C4-2B (cell line): ENCODE results near the gene EMCN.

Experiments
- ZFX ChIP-seq: fragments of 450-650 bp; IDR thresholded peaks from 2 replicates; pipeline ENCODE4 v1.6.1; 2017
- TF ChIP-seq, protein P1 (sequence below): fragments of 450-650 bp; conservative IDR thresholded peaks from 2 replicates; pipeline ENCODE4 v1.5.1; 2017; ENCODE audit warnings: mild to moderate bottlenecking

DNA sequence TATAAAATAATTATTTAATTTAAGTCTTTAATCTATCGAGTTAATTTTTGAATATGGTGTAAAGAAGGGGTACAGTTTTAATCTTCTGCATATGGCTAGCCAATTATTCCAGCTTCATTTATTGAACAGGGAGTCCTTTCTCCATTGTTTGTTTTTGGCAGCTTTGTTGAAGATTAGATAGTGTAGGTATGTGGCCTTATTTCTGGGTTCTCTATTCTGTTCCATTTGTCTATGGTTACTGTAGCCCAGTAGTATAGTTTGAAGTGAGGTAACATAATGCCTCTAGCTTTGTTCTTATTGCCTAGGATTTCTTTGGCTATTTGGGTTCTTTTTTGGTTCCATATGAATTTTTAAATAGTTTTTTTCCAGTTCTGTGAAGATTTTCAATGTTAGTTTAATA lies 48.3 kb downstream of the EMCN start:
- TF ChIP-seq, protein P1, sequence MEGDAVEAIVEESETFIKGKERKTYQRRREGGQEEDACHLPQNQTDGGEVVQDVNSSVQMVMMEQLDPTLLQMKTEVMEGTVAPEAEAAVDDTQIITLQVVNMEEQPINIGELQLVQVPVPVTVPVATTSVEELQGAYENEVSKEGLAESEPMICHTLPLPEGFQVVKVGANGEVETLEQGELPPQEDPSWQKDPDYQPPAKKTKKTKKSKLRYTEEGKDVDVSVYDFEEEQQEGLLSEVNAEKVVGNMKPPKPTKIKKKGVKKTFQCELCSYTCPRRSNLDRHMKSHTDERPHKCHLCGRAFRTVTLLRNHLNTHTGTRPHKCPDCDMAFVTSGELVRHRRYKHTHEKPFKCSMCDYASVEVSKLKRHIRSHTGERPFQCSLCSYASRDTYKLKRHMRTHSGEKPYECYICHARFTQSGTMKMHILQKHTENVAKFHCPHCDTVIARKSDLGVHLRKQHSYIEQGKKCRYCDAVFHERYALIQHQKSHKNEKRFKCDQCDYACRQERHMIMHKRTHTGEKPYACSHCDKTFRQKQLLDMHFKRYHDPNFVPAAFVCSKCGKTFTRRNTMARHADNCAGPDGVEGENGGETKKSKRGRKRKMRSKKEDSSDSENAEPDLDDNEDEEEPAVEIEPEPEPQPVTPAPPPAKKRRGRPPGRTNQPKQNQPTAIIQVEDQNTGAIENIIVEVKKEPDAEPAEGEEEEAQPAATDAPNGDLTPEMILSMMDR: no peak
- no peak for TF ChIP-seq ZFX
